ENCODE measurements around the gene GRK4. TPM values are rescaled to one million over a fixed set of nuclear protein-coding genes. Genes with fewer than 3 reads are reported as not detected.
A peak's percentile ranks its signal among the peaks of the same experiment; 100 is the strongest.

The GRK4 gene
- total and polyA plus RNA-seq, 2 of the 8 experiments (the other 6 are each of a cell fraction or from before 2014, with no cell fraction given): 0.77 to 1.8 TPM

- TF ChIP-seq CHD7 (IDR thresholded peaks at IDR 0.05; ENCODE audit: insufficient replicate concordance, low read length) (no peak), NANOG (IDR thresholded peaks at IDR 0.05; ENCODE audit: insufficient read depth, low read depth, low read length, poor library complexity, severe bottlenecking) (no peak), PHF8 (conservative IDR thresholded peaks at IDR 0.05; ENCODE audit: low read depth, low read length) (peak; percentile 95), YY1 (IDR thresholded peaks at IDR 0.05; ENCODE audit: low read depth, low read length) (no peak), SP1 (IDR thresholded peaks at IDR 0.05; ENCODE audit: low read depth, low read length) (0 out of 2 replicates have a peak, but pooled peaks have one; percentile 18), RFX5 (IDR thresholded peaks at IDR 0.05; ENCODE audit: borderline replicate concordance, low read depth, low read length) (no peak), TCF12 (IDR thresholded peaks at IDR 0.05; ENCODE audit: low read depth, low read length) (no peak), BACH1 (IDR thresholded peaks at IDR 0.05; ENCODE audit: low read length) (peak; percentile 68; the same call in 1 of the 2 replicates), GTF2F1 (IDR thresholded peaks at IDR 0.05; ENCODE audit: borderline replicate concordance, low read depth, low read length) (no peak)
Observed at GRCh38 chr4:2934813-2935761, 28.3 kb upstream of the GRK4 start (continued).
